Left cardiac atrium (tissue), 4 donors: ENCODE data around the gene CIAPIN1. TPM values are rescaled to one million over a fixed set of nuclear protein-coding genes. Genes with fewer than 3 reads are reported as not detected.
A peak's percentile ranks its signal among the peaks of the same experiment; 100 is the strongest.

Experiments used
- ATAC-seq, 2 donors: fragments of 200-7000 bp; cut with Tn5 transposase; one replicate each; pipeline ENCODE4 v1.9.1; 2020; ENCODE audit warnings: mild to moderate bottlenecking in 2 of 2, moderate library complexity in 2 of 2
- DNase-seq: peaks from one replicate; pipeline ENCODE4 v3.0.0-alpha.2; 2020
- intact Hi-C, 2 donors: fragments of 100-400 bp; cut with DNase I; formaldehyde crosslinking; loops; one replicate each; pipeline versions ENCODE4 v1.14.1 to v1.15.1; 2022 to 2023
- total RNA-seq, 2 donors: library from RNA; stranded (reverse); fragmentation: NEBNext Ultra II Directional; extraction: Animal tissue kit (Norgen Biotek cat#: 25700); gene quantifications; one replicate each; pipeline ENCODE4 v1.2.1, GENCODE V29; 2021
- donor health status: DM: no; HTN: yes; CAD: no.
- donor health status: DM: no; HTN: yes; CAD: no; lungs with severe emphysema.
- donor health status: DM: yes; HTN: yes; CAD: no.
- donor health status: Dilated cardiomyopathy.

The CIAPIN1 gene
- total RNA-seq, 2 donors from 2014 or later = 36.5 to 77.0 TPM

DNA sequence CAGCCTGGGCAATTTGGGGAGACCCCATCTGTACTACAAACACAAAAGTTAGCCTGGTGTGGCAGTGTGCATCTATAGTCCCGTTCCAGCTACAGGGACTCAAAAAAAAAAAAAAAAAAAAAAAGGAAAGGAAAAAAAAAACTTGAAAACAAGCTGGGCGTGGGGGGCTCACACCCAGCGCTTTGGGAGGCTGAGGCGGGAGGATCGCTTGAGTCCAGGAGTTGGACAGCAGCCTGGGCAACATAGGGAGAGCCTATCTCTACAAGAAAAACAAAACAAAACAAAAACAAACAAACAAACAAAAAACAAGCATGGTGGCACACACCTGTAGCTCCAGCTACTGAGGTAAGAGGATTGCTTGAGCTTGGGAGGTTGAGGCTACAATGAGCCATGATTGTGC lies 55.5 kb downstream of the CIAPIN1 start:
- no peak for ATAC-seq
- no peak for DNase-seq
- intact Hi-C loops = no loop called here

DNA sequence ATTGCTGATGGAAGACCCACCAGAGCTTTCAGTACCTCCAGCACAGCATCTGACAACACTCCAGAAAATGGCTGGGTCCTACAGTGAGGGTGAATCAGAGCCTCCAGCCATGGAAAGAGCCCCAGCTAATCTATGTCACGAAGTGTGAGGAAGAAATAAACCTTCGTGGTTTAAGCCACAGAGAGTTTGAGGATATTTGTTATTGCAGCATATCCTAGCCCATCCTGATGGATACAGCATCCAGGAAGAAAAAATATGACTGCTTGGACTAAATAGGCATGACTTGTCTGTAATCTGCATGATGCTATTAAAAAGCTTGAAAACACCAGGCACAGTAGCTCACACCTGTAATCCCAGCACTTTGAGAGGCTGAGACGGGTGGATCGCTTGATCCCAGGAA lies 55.9 kb downstream of the CIAPIN1 start:
- DNase-seq (no peak), ATAC-seq (no peak)
- intact Hi-C loops = no loop called here

- no peak for DNase-seq
- intact Hi-C loops = no loop called here
- ATAC-seq = peak in 1 of 2 donors; percentile 47
Observed at GRCh38 chr16:57390636-57391295, 56.4 kb downstream of the CIAPIN1 start.

DNA sequence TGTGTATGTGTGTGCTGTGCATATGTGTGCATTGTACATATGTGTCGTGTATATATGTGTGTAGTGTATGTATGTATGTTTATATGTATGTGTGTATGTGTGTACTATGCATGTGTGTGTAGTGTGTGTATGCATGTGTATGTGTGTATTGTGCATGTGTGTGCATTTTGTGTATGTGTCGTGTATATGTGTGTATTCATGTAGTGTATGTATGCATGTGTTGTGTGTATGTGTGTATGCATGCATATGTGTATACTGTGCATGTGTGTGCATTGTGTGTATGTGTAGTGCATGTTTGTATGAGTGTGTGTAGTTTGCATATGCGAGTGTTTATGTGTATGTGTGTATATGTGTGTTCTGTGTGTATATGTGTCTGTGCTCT lies 58.1 kb downstream of the CIAPIN1 start:
- ATAC-seq = no peak
- intact Hi-C loops = no loop called here

GRCh38 chr16:57388359-57389086 lies 58.7 kb downstream of the CIAPIN1 start:
- no peak for DNase-seq
- ATAC-seq = no peak
- intact Hi-C loops = no loop called here

More for the DNA sequence above, 58.1 kb downstream of the CIAPIN1 start:
- no peak for DNase-seq

- DNase-seq (no peak), ATAC-seq (no peak)
- intact Hi-C loops = no loop called here
Observed at GRCh38 chr16:57387598-57388354, 59.4 kb downstream of the CIAPIN1 start.

DNA sequence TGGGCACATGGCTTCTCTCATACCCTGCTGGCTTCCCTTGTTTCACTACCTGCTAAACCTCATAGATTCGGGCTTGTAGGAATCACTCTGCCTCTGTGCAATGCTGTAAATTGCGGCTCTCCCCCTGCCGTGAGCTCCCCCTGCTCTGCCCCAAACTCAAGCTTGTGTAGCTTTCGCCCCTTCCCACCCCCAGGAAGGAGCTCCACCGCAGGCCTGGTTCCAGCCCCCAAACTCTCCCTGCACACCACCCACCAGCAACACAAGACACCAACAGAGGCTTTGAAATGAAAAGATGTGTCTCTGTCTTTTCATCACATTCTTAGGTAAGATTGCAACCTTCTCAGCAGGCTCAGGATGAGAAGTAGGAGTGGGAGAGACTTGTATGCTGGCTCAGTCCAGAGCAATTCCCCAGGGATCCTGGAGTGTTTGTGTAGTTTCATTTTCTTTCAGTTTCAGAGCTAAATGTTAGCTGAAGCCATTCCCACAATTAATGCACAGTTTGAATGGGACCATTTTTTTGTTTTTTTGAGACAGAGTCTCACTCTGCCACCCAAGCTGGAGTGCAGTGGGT lies 60.7 kb downstream of the CIAPIN1 start:
- ATAC-seq (no peak), DNase-seq (no peak)
- intact Hi-C loops = no loop called here

DNA sequence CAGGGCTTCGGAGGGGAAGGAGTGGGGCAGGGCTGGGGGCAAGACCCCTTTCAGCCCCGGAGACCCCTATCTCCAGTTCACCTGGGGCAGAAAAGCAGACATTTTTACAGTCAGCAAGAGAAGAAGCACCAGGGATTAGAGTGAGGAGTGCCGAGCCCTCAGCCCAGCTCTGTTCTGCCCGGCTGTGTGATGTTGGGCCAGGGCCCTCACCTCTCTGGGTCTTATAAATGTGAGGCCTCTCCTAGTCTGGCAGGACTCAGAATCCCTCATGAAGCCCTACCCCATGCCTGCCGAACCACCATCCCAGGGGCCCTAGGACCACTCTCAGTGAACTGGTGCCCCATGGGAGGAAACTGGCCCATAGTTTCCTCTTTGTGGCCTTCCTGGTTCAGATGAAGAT lies 62.1 kb downstream of the CIAPIN1 start:
- DNase-seq (no peak), ATAC-seq (no peak)
- intact Hi-C loops = no loop called here

DNA sequence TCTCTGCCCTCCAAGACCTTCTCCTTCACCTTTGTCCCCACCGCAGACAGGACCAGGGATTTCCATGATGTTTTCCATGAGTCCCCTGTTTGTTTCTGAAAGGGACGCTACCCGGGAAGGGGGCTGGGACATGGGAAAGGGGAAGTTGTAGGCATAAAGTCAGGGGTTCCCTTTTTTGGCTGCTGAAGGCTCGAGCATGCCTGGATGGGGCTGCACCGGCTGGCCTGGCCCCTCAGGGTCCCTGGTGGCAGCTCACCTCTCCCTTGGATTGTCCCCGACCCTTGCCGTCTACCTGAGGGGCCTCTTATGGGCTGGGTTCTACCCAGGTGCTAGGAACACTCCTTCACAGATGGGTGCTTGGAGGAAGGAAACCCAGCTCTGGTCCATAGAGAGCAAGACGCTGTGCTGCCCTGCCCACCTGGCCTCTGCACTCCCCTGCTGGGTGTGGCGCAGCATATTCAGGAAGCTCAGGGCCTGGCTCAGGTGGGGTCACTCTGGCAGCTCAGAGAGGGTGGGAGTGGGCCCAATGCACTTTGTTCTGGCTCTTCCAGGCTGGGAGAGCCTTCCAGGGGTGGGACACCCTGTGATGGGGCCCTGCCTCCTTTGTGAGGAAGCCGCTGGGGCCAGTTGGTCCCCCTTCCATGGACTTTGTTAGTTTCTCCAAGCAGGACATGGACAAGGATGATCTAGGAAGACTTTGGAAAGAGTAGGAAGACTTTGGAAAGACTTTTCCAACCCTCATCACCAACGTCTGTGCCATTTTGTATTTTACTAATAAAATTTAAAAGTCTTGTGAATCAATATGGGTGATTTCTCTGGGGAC lies 62.7 kb downstream of the CIAPIN1 start:
- no peak for DNase-seq
- no peak for ATAC-seq
- intact Hi-C loops = no loop called here

DNA sequence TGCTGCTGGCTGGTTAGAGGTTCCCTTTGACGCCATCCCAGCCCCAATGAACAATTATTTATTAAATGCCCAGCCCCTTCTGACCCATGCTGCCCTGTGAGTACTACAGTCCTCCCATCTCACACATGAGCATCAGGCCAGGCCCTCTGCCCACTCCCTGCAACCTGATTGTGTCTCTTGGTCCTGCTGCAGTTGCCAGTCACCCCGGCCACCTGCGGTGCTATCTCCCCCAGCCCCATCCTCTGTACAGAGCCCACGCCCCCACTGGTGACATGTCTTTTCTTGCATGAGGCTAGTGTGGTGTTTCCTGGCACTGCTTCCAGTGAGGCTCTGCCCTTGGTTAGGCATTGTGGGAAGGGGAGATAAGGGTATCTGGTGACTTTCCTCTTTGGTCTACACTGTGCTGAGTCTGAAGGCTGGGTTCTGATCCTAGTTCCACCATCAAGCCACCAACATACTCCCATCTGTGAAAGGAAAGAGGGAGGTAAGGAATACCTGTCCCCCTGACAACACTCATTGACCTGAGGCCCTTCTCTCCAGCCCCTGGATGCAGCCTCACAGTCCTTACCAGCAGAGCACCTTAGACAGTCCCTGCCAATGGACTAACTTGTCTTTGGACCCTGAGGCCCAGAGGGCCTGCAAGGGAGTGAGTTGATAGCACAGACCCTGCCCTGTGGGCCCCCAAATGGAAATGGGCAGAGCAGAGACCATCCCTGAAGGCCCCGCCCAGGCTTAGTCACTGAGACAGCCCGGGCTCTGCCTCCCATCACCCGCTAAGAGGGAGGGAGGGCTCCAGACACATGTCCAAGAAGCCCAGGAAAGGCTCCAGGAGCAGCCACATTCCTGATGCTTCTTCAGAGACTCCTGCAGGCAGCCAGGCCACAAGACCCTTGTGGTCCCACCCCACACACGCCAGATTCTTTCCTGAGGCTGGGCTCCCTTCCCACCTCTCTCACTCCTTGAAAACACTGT lies 63.6 kb downstream of the CIAPIN1 start:
- peak; percentile 51 to 56 for ATAC-seq
- no peak for DNase-seq
- intact Hi-C loops = no loop called here

- no peak for ATAC-seq
- no peak for DNase-seq
- intact Hi-C loops = no loop called here
Observed at GRCh38 chr16:57382535-57383275, 64.5 kb downstream of the CIAPIN1 start.

DNA sequence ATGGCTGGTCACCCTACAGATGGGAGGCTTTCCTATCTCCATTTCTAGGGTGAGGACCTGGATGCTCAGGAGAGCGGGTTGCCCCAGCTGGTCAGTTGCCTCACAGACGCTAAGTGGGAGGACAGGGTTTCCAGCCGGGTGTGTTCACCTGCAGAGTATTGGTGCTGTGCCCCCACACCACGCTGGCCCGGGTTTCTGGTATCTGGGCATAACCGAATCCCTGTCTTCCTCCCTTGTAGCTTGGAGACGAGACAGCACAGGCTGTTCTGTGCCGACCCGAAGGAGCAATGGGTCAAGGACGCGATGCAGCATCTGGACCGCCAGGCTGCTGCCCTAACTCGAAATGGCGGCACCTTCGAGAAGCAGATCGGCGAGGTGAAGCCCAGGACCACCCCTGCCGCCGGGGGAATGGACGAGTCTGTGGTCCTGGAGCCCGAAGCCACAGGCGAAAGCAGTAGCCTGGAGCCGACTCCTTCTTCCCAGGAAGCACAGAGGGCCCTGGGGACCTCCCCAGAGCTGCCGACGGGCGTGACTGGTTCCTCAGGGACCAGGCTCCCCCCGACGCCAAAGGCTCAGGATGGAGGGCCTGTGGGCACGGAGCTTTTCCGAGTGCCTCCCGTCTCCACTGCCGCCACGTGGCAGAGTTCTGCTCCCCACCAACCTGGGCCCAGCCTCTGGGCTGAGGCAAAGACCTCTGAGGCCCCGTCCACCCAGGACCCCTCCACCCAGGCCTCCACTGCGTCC lies 65.2 kb downstream of the CIAPIN1 start:
- DNase-seq (no peak), ATAC-seq (no peak)
- intact Hi-C loops = no loop called here

DNA sequence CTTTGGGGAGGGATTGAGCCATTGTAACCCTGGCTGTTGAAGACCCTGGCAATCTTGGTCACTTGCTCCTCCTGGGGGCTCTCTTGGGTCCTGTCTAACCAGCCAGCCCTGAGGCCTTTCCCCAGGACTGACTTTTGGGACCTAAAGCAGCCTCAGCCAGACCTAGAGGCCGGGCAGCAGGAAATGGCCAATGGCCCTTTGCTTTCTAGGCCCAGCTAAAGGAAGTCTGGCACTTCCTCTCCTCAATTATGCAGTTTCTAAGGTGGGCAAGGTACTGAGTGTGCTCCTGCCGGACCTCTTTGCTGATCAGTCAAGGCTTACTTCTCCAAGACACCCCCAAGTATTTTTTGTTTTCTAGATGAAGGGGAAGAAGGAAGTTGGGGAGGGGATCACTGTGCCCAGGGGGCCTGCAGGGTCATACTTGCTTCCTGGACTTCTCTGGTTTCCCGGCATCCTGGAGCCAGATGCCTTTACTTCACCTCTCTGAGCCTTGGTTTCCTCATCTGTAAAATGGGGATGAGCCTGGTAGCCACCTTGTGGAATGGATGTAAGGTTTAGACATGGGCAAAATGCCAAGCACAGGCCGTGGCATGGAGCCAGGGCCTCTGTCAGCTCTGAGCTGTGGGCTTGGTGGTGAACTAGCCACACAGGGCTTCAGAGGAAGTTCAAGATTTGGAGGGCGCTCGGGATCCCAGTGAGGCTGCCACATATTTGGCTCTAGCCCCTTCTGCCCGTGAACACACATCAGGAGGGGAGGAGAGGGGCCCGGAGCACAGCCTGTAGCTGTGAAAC lies 66.3 kb downstream of the CIAPIN1 start:
- ATAC-seq = no peak
- DNase-seq = no peak
- intact Hi-C loops = no loop called here

GRCh38 chr16:57379579-57379978 lies 67.6 kb downstream of the CIAPIN1 start:
- DNase-seq (no peak), ATAC-seq (peak in 1 of 2 donors; percentile 17)
- intact Hi-C loops = loop anchor here in 1 of 2 donors (10.0 kb wide), 1 partner anchor 75 kb away; no protein-coding TSS in a partner anchor
